GM18868 (cell line): ENCODE data around the gene CHD2.
"Not testable (repeated sequence)": the region's sequence is repeated elsewhere in the genome, so short reads cannot be mapped to it uniquely, and the experiment has no call there.

Experiments used
- ATAC-seq: cut with Tn5 transposase; IDR thresholded peaks from one replicate; pipeline ENCODE4 v1.9.1; 2021; ENCODE audit warnings: mild to moderate bottlenecking, moderate library complexity; ENCODE audit not compliant: unreplicated experiment

CHD2 gene

GRCh38 chr15:93007994-93008393 lies 107.9 kb downstream of the CHD2 start:
- ATAC-seq = no peak

GRCh38 chr15:93012786-93013185 lies 112.7 kb downstream of the CHD2 start:
- no peak for ATAC-seq

DNA sequence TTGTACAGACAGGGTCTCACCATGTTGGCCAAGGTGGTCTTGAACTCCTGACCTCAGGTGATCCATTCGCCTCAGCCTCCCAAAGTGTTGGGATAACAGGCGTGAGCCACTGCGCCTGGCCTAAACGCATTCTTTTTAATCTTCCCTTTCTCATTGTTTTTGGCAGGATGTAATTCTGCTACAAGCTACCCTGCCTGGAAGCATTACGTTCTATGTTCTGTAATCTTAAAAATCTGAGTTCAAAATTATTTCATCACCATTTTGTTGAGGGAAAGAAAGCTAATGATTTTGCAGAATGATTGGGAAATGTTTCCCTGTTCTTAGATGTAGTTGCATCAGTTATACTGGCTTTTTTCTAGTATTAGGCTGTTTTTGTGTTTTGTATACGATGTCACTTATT lies 117.4 kb downstream of the CHD2 start:
- no peak for ATAC-seq

DNA sequence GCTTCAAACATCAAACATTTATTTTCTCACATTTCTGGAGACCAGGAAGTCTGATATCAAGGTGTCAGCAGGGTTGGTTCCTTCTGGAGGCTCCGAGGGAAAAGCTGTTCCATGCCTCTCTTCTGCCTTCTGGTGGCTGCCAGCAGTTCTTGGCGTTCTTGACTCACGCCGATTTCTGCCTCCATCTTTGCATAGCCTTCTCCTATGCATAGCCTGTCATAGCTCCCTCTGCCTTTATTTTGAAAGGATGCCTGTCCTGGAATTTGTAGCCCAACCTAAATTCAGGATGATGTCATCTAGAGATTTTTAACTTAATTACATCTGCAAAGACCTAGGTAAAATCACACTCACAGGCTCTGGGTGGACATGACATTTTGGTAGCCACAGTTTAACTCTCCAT lies 118.5 kb downstream of the CHD2 start:
- no peak for ATAC-seq

DNA sequence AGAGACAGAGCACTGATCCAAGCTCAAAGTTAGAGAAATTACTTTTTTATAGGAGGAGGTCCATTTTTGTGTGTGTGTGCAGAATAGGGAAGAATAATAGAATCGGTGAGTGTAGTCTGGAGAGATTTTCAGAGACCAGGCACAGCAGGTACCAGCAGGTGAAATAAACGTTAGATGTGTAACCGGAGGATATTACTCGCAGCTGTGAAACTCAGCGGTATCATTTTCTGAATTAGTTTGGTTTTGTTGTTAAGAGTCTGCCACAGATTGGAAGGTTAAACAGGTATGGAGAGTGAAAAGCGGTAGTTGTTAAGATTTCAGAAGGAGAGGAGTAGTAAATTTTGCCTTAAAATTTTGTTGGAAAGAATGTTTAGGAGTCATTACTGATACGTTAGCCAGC lies 119.0 kb downstream of the CHD2 start:
- ATAC-seq = no peak

DNA sequence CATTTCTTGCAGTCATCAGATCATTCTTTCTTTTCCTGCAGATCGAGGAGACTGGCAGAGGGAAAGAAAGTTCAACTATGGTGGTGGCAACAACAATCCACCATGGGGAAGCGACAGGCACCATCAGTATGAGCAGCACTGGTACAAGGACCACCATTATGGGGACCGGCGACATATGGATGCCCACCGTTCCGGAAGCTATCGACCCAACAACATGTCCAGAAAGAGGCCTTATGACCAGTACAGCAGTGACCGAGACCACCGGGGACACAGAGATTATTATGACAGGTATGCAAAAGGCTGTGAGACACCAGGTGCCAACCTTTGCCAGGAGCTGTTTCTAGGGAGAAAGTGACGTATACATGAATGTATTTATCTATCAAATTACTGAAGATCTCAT lies 119.8 kb downstream of the CHD2 start:
- no peak for ATAC-seq

- ATAC-seq = peak; percentile 75
These were observed 121.0 kb downstream of the CHD2 start for GRCh38 chr15:93020976-93021772.

- no peak for ATAC-seq
These were observed 124.2 kb downstream of the CHD2 start for GRCh38 chr15:93024293-93024692.

DNA sequence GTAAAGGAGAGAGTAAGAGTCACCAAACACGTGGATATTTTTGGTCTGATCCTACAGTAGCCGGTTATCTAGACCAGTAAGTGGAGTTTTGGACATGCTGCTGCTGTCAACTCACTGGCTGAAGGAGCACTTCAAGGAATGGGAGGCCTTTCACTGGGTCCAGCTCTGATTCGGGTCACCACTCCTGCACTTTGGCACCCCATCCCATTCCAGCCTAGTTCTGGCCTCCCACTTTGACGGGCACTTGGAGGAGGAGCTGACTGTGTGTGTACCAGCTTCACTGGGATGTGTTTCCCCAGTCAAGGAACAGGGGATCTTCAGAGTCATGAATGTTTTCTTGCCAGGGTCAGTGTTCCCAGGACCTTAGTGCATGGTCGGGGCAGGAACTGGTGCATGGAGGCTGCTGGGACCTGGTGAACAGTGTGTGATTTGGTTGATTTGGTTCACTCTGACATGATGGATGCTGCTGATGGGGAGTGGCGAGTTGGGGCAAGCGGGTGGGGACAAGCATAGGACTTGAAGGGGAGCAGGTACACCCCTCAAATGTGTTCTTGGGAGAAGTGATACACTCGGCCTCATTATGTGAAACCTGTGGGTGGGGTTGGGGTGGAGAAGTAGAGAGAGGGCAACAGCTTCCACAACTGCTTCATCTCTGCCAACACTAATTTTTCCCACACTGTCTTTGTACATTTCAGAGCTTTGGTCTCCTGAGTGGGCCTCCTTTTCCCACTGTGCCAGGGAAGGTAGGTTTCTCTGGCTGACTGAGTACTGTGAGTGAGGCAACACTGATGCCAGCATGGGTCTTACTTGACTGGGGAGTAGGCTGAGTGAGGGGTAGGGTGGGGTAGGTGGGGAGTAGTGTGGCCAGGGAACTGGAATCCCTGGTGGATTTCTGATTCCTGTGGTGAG lies 124.8 kb downstream of the CHD2 start:
- ATAC-seq = no peak

GRCh38 chr15:93025625-93025982 lies 125.5 kb downstream of the CHD2 start:
- ATAC-seq = no peak

DNA sequence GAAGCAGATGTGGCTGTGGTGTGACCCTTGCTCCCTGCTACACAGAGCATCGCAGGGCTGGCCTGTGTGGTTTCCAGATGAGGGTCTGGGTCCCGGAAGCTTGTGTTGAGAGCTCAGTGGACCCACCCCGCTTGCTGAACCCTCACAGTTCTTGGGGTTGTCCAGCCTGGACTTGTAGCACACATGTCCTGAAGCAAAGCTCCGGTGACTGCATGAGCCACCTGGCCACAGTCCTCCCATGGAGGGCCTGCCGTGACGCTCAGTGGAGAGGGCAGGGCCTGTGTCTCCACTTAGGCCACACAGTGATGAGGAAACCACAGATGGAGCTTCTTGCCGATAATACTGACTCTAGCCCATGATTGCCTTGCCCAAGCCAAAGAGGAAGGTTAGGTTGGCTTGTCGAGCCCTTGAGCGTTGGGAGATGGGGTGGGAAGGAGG lies 126.3 kb downstream of the CHD2 start:
- no peak for ATAC-seq

GRCh38 chr15:93027413-93027812 lies 127.3 kb downstream of the CHD2 start:
- no peak for ATAC-seq

DNA sequence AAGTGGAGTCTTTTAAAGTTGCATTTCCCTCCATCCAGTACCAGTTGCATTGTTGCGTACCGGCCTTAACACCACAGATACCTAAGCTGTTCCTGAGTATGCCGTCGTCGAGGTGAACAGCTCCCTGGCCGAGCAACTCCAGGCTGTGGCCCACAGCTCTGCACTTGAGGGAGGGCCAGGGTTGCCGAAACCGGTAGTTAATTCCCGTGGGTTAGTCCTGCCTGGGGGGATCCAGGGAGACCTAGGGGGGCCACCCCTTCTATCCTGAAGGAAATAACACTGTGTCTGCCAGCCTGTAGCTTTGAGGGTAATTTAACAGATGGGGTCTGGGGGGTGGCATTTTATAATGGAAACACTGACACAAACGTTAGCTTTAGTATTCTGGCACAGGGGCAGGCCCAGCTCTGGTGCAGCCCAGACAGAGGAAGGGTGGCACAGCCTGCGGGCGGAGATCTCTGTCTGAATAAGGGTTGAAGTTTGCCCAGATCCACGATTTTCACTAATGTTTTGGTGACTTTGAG lies 128.0 kb downstream of the CHD2 start:
- ATAC-seq = no peak

DNA sequence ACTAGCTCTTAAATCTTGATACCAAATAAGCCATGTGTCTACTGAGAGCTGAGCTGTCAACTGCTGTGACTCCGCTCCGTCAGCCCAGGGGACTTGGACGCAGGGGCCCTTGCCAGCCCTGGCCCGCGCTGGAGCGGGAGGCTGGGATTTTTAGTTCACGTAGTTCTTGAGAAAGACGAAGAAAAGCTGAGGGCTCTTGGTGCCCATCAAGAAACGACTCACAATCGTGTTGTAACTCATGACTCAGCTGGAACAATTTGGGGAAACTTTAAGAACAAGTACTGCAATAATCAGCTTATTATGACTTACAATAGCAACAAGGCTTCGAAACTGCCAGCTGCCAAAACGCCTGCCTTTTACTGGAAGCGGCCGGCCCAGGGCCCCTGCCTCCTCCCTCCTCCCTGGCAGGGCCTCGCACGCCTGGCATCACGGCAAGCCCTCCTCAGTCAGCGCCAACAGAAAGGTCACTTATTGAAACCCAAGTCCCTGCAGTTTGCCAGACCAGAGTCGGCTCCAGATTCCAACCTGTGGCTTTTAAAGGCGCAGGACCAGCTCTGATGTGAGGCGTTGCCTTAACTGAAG lies 128.6 kb downstream of the CHD2 start:
- no peak for ATAC-seq

GRCh38 chr15:93029214-93029835 lies 129.2 kb downstream of the CHD2 start:
- no peak for ATAC-seq

DNA sequence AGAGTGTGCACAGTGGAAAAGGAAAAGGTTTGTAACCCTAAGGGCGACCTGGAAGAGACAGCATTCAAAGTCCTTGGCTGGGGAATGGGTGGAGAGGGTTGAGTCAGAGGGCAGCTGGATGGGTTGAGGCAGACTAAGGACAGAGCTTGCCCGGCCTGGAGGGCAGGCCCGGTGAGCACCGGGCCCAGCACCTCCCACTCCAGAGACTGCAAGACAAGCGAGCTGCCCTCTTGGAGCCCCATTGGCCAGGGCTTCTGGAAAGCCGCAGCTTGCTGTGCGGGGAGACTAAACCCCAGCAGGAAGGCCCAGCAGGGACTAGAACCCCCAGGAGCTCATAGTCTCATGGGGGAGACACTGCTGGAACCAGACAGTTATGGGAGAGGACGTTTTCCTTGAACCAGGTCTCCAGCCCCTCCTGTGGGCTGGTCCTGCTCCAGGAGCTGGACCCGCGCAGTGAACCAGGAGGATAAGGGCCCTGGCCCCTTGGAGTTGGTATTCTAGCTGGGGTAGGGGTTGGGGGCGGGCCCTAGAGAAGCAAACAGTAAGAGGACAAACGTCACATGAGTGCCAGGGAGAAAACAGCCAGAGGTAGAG lies 129.8 kb downstream of the CHD2 start:
- ATAC-seq = no peak

DNA sequence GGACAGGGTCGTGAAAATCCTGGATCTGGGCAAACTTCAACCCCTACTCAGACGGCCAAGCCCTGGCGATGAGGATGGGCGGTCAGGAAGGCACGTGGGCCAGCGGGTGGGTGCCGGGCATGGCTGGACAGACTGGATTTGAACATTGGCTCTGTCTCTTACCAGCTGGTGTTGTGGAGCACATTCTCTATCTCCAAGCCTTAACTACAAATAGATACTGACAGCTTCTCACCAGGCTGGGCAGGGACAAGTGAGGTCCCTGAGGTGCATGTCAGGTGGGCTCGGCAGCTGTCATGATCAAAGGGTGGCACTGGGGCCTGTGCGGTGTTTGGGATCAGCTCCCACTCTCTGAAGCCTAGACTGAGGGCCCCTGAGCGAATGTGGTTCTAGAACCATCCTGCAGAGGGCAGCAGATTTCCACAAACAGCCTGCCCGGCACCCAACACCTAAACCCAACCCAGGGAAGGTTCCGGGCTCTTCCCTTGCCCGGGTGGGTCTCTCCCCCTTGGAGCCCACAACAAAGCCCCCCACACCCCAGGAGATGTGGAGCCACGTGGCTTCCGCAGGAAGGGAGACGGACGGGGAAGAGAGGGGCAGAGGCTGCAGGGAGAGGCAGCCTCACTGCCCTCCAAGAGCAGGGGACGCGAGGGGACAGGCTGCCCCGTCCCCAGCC lies 130.4 kb downstream of the CHD2 start:
- ATAC-seq = peak; percentile 88

DNA sequence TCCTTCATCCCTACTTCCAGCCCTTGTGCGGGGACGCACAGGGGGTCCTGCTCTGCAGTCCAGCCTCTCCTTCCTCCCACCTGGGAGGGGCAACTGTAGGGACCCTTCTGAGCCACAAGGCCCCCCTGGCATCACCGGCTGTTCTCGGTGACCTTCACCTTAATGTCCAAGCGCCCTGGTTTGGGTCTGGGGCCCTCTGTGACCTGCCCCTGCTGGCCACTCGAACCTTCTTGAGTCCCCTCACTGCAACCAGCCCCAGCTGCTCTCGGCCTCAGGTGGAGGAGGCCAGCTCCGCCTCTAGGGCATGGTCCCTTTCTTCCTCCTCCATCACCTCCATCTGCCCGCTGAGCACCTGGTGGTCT lies 131.0 kb downstream of the CHD2 start:
- ATAC-seq = no peak

GRCh38 chr15:93031557-93032384 lies 131.6 kb downstream of the CHD2 start:
- not testable (repeated sequence) for ATAC-seq
